ENCODE results near the gene PDE8B. TPM values are rescaled to one million over a fixed set of nuclear protein-coding genes. Genes with fewer than 3 reads are reported as not detected.

Gene PDE8B
- total RNA-seq, 1 donor from 2014 or later = 7.8 TPM

- Mint-ChIP-seq H3K4me1 (ENCODE audit: unreplicated experiment) (no peaks in the 10 kb centered on the region), H3K4me3 (ENCODE audit: unreplicated experiment) (no peak overlapping the region), H3K36me3 (ENCODE audit: low read depth, unreplicated experiment) (no peaks in the 10 kb centered on the region), H3K27me3 (ENCODE audit: unreplicated experiment) (no peaks in the 10 kb centered on the region), H3K9me3 (ENCODE audit: unreplicated experiment) (no peaks in the 10 kb centered on the region), H3K27ac (ENCODE audit: unreplicated experiment) (no peak overlapping the region)
- no peak for TF ChIP-seq CTCF (IDR thresholded peaks at IDR 0.05; ENCODE audit: unreplicated experiment)
- no peak for DNase-seq (ENCODE audit: low spot score)
These were observed 39.0 kb downstream of the PDE8B start for GRCh38 chr5:77249475-77249874.

GRCh38 chr5:77250021-77250420 lies 39.5 kb downstream of the PDE8B start:
- Mint-ChIP-seq H3K27me3 (ENCODE audit: unreplicated experiment) (peaks cover 1% of the 10 kb centered on the region), H3K4me1 (ENCODE audit: unreplicated experiment) (no peaks in the 10 kb centered on the region), H3K4me3 (ENCODE audit: unreplicated experiment) (no peak overlapping the region), H3K27ac (ENCODE audit: unreplicated experiment) (no peak overlapping the region), H3K36me3 (ENCODE audit: low read depth, unreplicated experiment) (no peaks in the 10 kb centered on the region), H3K9me3 (ENCODE audit: unreplicated experiment) (no peaks in the 10 kb centered on the region)
- no peak for DNase-seq (ENCODE audit: low spot score)
- TF ChIP-seq CTCF (IDR thresholded peaks at IDR 0.05; ENCODE audit: unreplicated experiment) = no peak

- DNase-seq (ENCODE audit: low spot score) = no peak
- TF ChIP-seq CTCF (IDR thresholded peaks at IDR 0.05; ENCODE audit: unreplicated experiment) = no peak
- Mint-ChIP-seq H3K27me3 (ENCODE audit: unreplicated experiment) (peaks cover 1% of the 10 kb centered on the region), H3K9me3 (ENCODE audit: unreplicated experiment) (no peaks in the 10 kb centered on the region), H3K27ac (ENCODE audit: unreplicated experiment) (no peak overlapping the region), H3K4me1 (ENCODE audit: unreplicated experiment) (no peaks in the 10 kb centered on the region), H3K36me3 (ENCODE audit: low read depth, unreplicated experiment) (no peaks in the 10 kb centered on the region), H3K4me3 (ENCODE audit: unreplicated experiment) (no peak overlapping the region)
These were observed 41.4 kb downstream of the PDE8B start for GRCh38 chr5:77251921-77252320.

GRCh38 chr5:77255617-77256016 lies 45.1 kb downstream of the PDE8B start:
- Mint-ChIP-seq H3K27me3 (ENCODE audit: unreplicated experiment) (peaks cover 4% of the 10 kb centered on the region), H3K36me3 (ENCODE audit: low read depth, unreplicated experiment) (no peaks in the 10 kb centered on the region), H3K4me3 (ENCODE audit: unreplicated experiment) (no peak overlapping the region), H3K9me3 (ENCODE audit: unreplicated experiment) (no peaks in the 10 kb centered on the region), H3K4me1 (ENCODE audit: unreplicated experiment) (peaks cover 10% of the 10 kb centered on the region), H3K27ac (ENCODE audit: unreplicated experiment) (no peak overlapping the region)
- no peak for TF ChIP-seq CTCF (IDR thresholded peaks at IDR 0.05; ENCODE audit: unreplicated experiment)
- no peak for DNase-seq (ENCODE audit: low spot score)

- no peak for DNase-seq (ENCODE audit: low spot score)
- H3K9me3 Mint-ChIP-seq (ENCODE audit: unreplicated experiment) = no peaks in the 10 kb centered on the region
- peaks cover 4% of the 10 kb centered on the region for H3K27me3 Mint-ChIP-seq (ENCODE audit: unreplicated experiment)
- TF ChIP-seq CTCF (IDR thresholded peaks at IDR 0.05; ENCODE audit: unreplicated experiment) = no peak
- H3K27ac Mint-ChIP-seq (ENCODE audit: unreplicated experiment) = no peak overlapping the region
- no peak overlapping the region for H3K4me3 Mint-ChIP-seq (ENCODE audit: unreplicated experiment)
- H3K4me1 Mint-ChIP-seq (ENCODE audit: unreplicated experiment) = peaks cover 10% of the 10 kb centered on the region
- no peaks in the 10 kb centered on the region for H3K36me3 Mint-ChIP-seq (ENCODE audit: low read depth, unreplicated experiment)
These were observed 45.9 kb downstream of the PDE8B start for GRCh38 chr5:77256406-77256805.

Data from endothelial cell (in vitro differentiated cells).